Choroid plexus epithelial cell (primary cell): ENCODE results near the gene TTC33.

ENCODE experiments used
- DNase-seq: peaks from one replicate; pipeline ENCODE4 v3.0.0-alpha.2; 2010; ENCODE audit warnings: low read depth
- H3K4me3 ChIP-seq: 2 replicates; pipeline ENCODE4 v1.5.1; 2011; ENCODE audit warnings: low read depth, mild to moderate bottlenecking, control low read depth, low read length, moderate library complexity
- CTCF ChIP-seq: conservative IDR thresholded peaks from 2 replicates; pipeline ENCODE4 v1.5.1; 2011; ENCODE audit warnings: low read depth, mild to moderate bottlenecking, control low read depth, inconsistent platforms, low read length, moderate library complexity

The TTC33 gene

GRCh38 chr5:40606077-40606765 lies 149.5 kb downstream of the TTC33 start:
- peak; percentile 23 for DNase-seq
- H3K4me3 ChIP-seq = peak overlapping the region; percentile 19
- no peak for TF ChIP-seq CTCF

- peak; percentile 70 for DNase-seq
- H3K4me3 ChIP-seq = no peak overlapping the region
- TF ChIP-seq CTCF = no peak
Measured at GRCh38 chr5:40605295-40605958, 150.3 kb downstream of the TTC33 start.

GRCh38 chr5:40603378-40603777 lies 152.4 kb downstream of the TTC33 start:
- H3K4me3 ChIP-seq = no peak overlapping the region
- no peak for TF ChIP-seq CTCF
- peak; percentile 13 for DNase-seq

- no peak for DNase-seq
- TF ChIP-seq CTCF = no peak
- H3K4me3 ChIP-seq = no peak overlapping the region
Measured at GRCh38 chr5:40601198-40601868, 154.4 kb downstream of the TTC33 start.

GRCh38 chr5:40600383-40600782 lies 155.4 kb downstream of the TTC33 start:
- DNase-seq = no peak
- no peak overlapping the region for H3K4me3 ChIP-seq
- no peak for TF ChIP-seq CTCF

DNA sequence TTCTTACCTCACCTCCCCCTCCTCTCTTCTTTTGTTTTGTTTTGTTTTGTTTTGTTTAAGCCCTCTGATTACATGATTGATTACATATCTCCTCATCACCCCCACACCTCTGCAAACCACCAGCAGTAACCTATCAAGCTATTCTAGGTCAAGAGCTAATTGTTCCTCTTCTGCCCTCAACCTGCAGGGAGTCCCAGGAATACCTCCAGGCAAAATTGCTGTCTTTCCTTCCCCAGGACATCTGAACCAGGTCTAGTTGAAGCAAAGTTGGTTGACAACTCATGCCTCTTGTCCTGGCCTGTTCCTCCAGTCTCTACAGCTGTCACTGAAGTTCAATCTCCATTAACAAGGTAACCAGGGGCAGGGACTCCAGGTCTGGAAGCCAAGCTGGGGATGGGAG lies 156.1 kb downstream of the TTC33 start:
- no peak overlapping the region for H3K4me3 ChIP-seq

More for the DNA sequence above, 156.1 kb downstream of the TTC33 start:
- DNase-seq = no peak
- no peak for TF ChIP-seq CTCF
